GM19025 (cell line): Measurements from ENCODE around the gene ACAP1.

Experiments used
- ATAC-seq: cut with Tn5 transposase; IDR thresholded peaks from one replicate; pipeline ENCODE4 v1.9.1; 2021; ENCODE audit warnings: mild to moderate bottlenecking, low read depth, moderate library complexity; ENCODE audit not compliant: unreplicated experiment

Gene ACAP1

GRCh38 chr17:7383742-7384488, 47.6 kb downstream of the ACAP1 start:
- peak; percentile 87 for ATAC-seq

DNA sequence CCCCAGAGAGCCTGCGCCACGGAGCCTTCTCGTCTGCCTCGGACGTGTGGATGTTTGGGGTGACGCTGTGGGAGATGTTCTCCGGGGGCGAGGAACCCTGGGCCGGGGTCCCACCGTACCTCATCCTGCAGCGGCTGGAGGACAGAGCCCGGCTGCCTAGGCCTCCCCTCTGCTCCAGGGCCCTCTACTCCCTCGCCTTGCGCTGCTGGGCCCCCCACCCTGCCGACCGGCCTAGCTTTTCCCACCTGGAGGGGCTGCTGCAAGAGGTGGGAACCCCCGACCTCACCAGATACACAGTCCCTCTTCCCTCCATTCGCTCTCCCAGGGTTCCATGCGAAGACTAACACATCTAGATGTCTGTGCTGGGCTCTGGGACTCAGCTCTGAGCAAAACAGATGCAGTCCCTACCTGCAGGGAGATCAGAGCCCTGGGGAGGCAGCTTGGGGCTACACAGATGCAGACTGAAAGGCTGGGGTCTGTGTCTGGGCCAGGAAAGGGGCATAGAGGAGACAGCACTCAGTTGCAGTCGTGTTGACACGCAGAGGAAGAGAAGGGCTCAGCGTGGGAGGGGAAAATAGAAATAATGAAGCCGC, 48.3 kb downstream of the ACAP1 start:
- no peak for ATAC-seq

DNA sequence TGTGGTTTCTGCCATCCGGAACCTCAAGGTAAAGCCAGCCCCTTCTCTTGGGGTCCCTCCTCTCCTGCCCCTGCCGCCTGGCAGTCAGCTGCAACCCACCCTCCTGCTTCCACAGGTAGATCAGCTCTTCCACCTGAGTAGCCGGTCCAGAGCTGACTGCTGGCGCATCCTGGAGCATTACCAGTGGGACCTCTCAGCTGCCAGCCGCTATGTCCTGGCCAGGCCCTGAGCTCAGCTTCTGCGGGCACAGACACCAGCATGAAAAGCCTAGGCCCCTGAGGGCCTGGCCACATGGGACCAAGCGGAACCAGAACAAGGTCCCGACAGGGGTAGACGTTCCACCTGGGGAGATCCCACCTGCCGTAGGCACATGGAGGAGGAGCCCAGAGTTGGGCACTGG, 52.5 kb downstream of the ACAP1 start:
- no peak for ATAC-seq

- no peak for ATAC-seq
These were observed 53.9 kb downstream of the ACAP1 start for GRCh38 chr17:7389924-7390910.

DNA sequence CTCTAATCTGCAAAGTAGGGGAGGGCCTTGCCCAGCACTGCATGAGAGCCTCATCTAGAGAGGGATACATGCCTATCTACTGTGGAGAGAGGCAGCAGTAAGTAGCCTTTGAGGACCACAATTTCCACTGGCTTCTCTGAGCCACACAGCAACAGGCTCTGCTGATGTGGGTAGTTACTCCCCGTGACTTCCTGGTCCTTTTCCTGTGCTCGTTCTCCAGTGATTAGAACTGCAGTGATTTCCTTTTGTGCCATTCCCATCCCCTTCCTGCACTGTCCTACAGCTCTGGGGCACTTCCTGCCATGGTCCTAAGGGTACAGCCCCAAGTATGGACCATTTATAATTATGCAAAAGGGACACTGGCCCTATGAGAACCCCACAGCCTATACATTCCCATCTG, 55.0 kb downstream of the ACAP1 start:
- ATAC-seq, result no peak

DNA sequence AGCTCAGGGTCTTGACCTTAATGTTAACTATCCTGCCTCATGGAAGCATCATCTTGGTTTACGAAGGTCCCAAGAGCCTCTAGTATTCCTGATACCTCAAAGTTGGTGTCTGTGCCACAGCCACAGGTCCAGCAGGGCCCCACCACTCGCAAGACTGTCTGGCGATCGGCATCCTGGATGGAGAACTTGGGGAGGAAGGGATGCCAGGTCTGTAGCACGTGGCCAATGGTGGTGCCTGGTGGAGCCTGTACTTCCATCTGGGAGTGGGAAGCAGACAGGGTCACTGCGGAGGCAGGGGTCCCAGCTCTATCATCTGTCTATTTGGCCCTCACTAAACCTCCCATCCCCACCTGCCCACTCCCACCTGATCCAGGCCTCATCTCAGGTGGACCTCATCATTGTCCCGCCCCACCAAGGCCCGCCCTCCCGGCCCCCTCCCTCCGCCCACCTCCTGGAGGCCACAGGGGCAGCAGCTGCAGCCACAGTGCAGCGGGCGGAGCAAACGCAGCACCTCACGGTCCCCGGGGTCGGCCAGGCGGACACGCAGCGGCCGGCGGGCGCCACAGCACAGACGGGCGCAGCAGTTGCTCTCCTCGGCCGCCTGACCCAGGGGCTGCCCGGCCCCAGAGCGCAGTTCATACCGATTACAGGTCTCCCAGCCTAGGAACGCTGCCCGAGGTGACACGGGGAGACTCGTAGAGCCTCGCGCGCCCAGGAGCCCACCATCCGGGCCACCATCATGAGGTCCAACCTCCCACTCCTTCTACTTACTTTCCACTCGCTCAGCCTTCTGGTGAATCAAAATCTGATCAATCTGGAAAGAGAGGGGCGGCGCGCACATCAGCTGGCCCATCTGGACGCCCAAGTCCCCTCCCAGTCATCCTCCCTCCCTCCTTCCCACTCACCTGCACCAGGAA, 56.6 kb downstream of the ACAP1 start:
- no peak for ATAC-seq

GRCh38 chr17:7393613-7394451, 57.5 kb downstream of the ACAP1 start:
- peak; percentile 31 for ATAC-seq

GRCh38 chr17:7394452-7395191, 58.3 kb downstream of the ACAP1 start, which contains the start of gene PLSCR3:
Gene PLSCR3, minus strand, starts transcription at chr17:7394525. Its CDS starts 415 bp downstream, at chr17:7394110.
- peak; percentile 73 for ATAC-seq

DNA sequence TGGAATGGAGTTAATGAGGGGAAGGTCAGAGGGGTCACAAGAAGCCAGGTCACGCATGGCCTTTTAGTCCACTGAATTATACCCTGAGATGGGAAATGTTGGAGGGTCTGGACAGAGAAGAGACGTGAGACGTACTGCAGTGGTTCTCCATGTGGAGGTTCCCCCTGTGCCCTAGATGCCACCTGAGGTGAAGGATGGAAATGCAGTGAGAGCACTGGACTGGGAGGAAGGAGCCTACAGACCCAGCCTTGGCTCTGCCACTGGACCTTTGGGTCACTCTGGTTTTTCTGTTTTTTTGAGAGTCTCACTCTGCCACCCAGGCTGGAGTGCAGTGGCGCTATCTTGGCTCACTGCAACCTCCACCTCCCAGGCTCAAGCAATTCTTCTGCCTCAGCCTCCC, 59.8 kb downstream of the ACAP1 start:
- ATAC-seq, result no peak

- no peak for ATAC-seq
These were observed 62.3 kb downstream of the ACAP1 start for GRCh38 chr17:7398612-7399011.
